WTC11 (cell line): ENCODE measurements around the gene WNT3A. TPM values are rescaled to one million over a fixed set of nuclear protein-coding genes. Genes with fewer than 3 reads are reported as not detected.
A peak's percentile ranks its signal among the peaks of the same experiment; 100 is the strongest.

Experiments
- ATAC-seq: fragments of 200-7000 bp; cut with Tn5 transposase; 2 replicates; pipeline ENCODE4 v1.10.0; 2021; ENCODE audit warnings: mild to moderate bottlenecking, moderate library complexity
- CTCF ChIA-PET: fragments of 300-600 bp; sonication (Branson Sonifier 250); formaldehyde crosslinking; loops from one replicate; lab custom pipeline; 2021; ENCODE audit warnings: antibody characterized with exemption; lab: Charles Lee
- POLR2A ChIA-PET: fragments of 350-600 bp; sonication (Branson Sonifier 250); formaldehyde crosslinking; loops from one replicate; lab custom pipeline; 2021; ENCODE audit warnings: antibody characterized with exemption; lab: Charles Lee
- DNase-seq: peaks from one replicate; pipeline ENCODE4 v3.0.0; 2021; ENCODE audit warnings: low spot score
- H3K27ac Mint-ChIP-seq: 2 replicates; pipeline ENCODE4 v1.8.0; 2021; ENCODE audit warnings: mixed read lengths
- H3K27me3 Mint-ChIP-seq: 2 replicates; pipeline ENCODE4 v1.8.0; 2021; ENCODE audit warnings: low read depth, mild to moderate bottlenecking, moderate library complexity, mixed read lengths
- H3K36me3 Mint-ChIP-seq: 2 replicates; pipeline ENCODE4 v1.8.0; 2021; ENCODE audit warnings: mixed read lengths
- H3K4me1 Mint-ChIP-seq: 2 replicates; pipeline ENCODE4 v1.8.0; 2022; ENCODE audit warnings: mixed read lengths
- H3K4me3 Mint-ChIP-seq: 2 replicates; pipeline ENCODE4 v1.8.0; 2021; ENCODE audit warnings: mild to moderate bottlenecking, moderate library complexity, mixed read lengths
- H3K9me3 Mint-ChIP-seq: 2 replicates; pipeline ENCODE4 v1.8.0; 2021; ENCODE audit warnings: mixed read lengths
- CREM ChIP-seq: sonication (generic); formaldehyde crosslinking; IDR thresholded peaks from 2 replicates; pipeline ENCODE4 v1.8.1; 2022; ENCODE audit warnings: mild to moderate bottlenecking, missing genetic modification reagents, moderate library complexity
- KAT7 ChIP-seq: sonication (generic); formaldehyde crosslinking; IDR thresholded peaks from 2 replicates; pipeline ENCODE4 v1.8.1; 2023; ENCODE audit warnings: missing genetic modification reagents, mild to moderate bottlenecking, borderline replicate concordance
- NFE2L1 ChIP-seq: sonication (generic); formaldehyde crosslinking; IDR thresholded peaks from 2 replicates; pipeline ENCODE4 v1.8.1; 2023; ENCODE audit warnings: missing genetic modification reagents
- NR3C1 ChIP-seq: sonication (generic); formaldehyde crosslinking; conservative IDR thresholded peaks from 2 replicates; pipeline ENCODE4 v1.8.1; 2023; ENCODE audit warnings: low read depth, mild to moderate bottlenecking, missing genetic modification reagents
- RELA ChIP-seq: sonication (generic); formaldehyde crosslinking; IDR thresholded peaks from 2 replicates; pipeline ENCODE4 v1.8.1; 2022; ENCODE audit warnings: missing genetic modification reagents, mild to moderate bottlenecking, borderline replicate concordance
- SMAD4 ChIP-seq: sonication (generic); formaldehyde crosslinking; IDR thresholded peaks from 2 replicates; pipeline ENCODE4 v1.8.0; 2022; ENCODE audit warnings: mild to moderate bottlenecking, missing genetic modification reagents
- ZNF121 ChIP-seq: sonication (generic); formaldehyde crosslinking; IDR thresholded peaks from 2 replicates; pipeline ENCODE4 v1.8.0; 2023; ENCODE audit warnings: missing genetic modification reagents
- ZNF232 ChIP-seq: sonication (generic); formaldehyde crosslinking; IDR thresholded peaks from 2 replicates; pipeline ENCODE4 v1.8.0; 2022; ENCODE audit warnings: mild to moderate bottlenecking, missing genetic modification reagents
- ZNF263 ChIP-seq: sonication (generic); formaldehyde crosslinking; IDR thresholded peaks from 2 replicates; pipeline ENCODE4 v1.8.1; 2022; ENCODE audit warnings: low read depth, mild to moderate bottlenecking, moderate library complexity, missing genetic modification reagents
- total RNA-seq: library from RNA; stranded (reverse); gene quantifications from 3 replicates; pipeline ENCODE4 v1.2.3, GENCODE V29; 2021
- TF ChIP-seq, protein P1 (sequence below): sonication (generic); formaldehyde crosslinking; IDR thresholded peaks from 2 replicates; pipeline ENCODE4 v1.8.1; 2022; ENCODE audit warnings: low read depth, missing genetic modification reagents, borderline replicate concordance
- TF ChIP-seq, protein P2 (sequence below): sonication (generic); formaldehyde crosslinking; IDR thresholded peaks from 2 replicates; pipeline ENCODE4 v1.8.1; 2023; ENCODE audit warnings: mild to moderate bottlenecking, missing genetic modification reagents
- TF ChIP-seq, protein P3 (sequence below): fragments of 250-450 bp; sonication (Bioruptor Pico); IDR thresholded peaks from 2 replicates; pipeline ENCODE4 v2.1.2; 2022; ENCODE audit warnings: mild to moderate bottlenecking, moderate library complexity
- TF ChIP-seq, protein P4 (sequence below): sonication (generic); formaldehyde crosslinking; IDR thresholded peaks from 2 replicates; pipeline ENCODE4 v1.8.0; 2023; ENCODE audit warnings: missing genetic modification reagents
- TF ChIP-seq, protein P5 (sequence below): sonication (generic); formaldehyde crosslinking; conservative IDR thresholded peaks from 2 replicates; pipeline ENCODE4 v1.8.1; 2022; ENCODE audit warnings: mild to moderate bottlenecking, missing genetic modification reagents
- TF ChIP-seq, protein P6 (sequence below): fragments of 200-600 bp; IDR thresholded peaks from 2 replicates; pipeline ENCODE4 v1.8.0; 2022; ENCODE audit warnings: antibody characterized with exemption
- TF ChIP-seq, protein P7 (sequence below): sonication (generic); formaldehyde crosslinking; IDR thresholded peaks from 2 replicates; pipeline ENCODE4 v1.8.1; 2022; ENCODE audit warnings: low read depth, mild to moderate bottlenecking, moderate library complexity, missing genetic modification reagents, borderline replicate concordance
- TF ChIP-seq, protein P8 (sequence below): sonication (generic); formaldehyde crosslinking; IDR thresholded peaks from 2 replicates; pipeline ENCODE4 v1.8.1; 2023; ENCODE audit warnings: mild to moderate bottlenecking, moderate library complexity, missing genetic modification reagents

The WNT3A gene
- total RNA-seq, 1 experiment from 2014 or later = 0.17 TPM

DNA sequence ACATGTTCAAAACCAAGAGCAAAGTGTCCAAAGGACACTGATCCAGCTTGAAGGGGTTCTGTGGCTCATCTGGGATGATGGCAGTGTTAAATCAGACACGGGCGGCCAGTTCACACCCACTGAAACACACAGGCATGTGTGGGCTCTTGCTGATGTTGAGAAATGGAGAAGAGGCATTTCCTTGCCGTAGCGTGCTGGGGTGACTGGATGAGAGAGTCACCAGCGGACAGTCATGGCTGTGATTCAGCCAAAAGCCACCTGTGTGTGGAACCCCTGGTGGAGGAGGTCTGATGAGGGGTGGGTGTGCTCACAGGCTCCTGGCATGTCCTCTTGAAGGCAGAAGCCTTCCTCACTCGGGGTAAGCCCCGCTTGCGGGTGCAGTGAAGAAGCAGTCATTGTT lies 89.1 kb downstream of the WNT3A start:
- DNase-seq (no peak), ATAC-seq (no peak)
- Mint-ChIP-seq H3K9me3 (peaks cover 11% of the 10 kb centered on the region), H3K27ac (peak overlapping the region; percentile 91), H3K4me3 (no peak overlapping the region), H3K36me3 (peaks cover 55% of the 10 kb centered on the region), H3K4me1 (peaks cover 4% of the 10 kb centered on the region), H3K27me3 (no peaks in the 10 kb centered on the region)
- TF ChIP-seq ZNF232 (CRISPR knock-in tag) (no peak), ZNF121 (CRISPR knock-in tag) (no peak), CREM (CRISPR knock-in tag) (no peak), NFE2L1 (CRISPR knock-in tag) (no peak)
- TF ChIP-seq, protein P1, sequence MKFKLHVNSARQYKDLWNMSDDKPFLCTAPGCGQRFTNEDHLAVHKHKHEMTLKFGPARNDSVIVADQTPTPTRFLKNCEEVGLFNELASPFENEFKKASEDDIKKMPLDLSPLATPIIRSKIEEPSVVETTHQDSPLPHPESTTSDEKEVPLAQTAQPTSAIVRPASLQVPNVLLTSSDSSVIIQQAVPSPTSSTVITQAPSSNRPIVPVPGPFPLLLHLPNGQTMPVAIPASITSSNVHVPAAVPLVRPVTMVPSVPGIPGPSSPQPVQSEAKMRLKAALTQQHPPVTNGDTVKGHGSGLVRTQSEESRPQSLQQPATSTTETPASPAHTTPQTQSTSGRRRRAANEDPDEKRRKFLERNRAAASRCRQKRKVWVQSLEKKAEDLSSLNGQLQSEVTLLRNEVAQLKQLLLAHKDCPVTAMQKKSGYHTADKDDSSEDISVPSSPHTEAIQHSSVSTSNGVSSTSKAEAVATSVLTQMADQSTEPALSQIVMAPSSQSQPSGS (CRISPR knock-in tag) = no peak
- TF ChIP-seq, protein P2, sequence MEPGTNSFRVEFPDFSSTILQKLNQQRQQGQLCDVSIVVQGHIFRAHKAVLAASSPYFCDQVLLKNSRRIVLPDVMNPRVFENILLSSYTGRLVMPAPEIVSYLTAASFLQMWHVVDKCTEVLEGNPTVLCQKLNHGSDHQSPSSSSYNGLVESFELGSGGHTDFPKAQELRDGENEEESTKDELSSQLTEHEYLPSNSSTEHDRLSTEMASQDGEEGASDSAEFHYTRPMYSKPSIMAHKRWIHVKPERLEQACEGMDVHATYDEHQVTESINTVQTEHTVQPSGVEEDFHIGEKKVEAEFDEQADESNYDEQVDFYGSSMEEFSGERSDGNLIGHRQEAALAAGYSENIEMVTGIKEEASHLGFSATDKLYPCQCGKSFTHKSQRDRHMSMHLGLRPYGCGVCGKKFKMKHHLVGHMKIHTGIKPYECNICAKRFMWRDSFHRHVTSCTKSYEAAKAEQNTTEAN (CRISPR knock-in tag) = no peak
- TF ChIP-seq, protein P3, sequence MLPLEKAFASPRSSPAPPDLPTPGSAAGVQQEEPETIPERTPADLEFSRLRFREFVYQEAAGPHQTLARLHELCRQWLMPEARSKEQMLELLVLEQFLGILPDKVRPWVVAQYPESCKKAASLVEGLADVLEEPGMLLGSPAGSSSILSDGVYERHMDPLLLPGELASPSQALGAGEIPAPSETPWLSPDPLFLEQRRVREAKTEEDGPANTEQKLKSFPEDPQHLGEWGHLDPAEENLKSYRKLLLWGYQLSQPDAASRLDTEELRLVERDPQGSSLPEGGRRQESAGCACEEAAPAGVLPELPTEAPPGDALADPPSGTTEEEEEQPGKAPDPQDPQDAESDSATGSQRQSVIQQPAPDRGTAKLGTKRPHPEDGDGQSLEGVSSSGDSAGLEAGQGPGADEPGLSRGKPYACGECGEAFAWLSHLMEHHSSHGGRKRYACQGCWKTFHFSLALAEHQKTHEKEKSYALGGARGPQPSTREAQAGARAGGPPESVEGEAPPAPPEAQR (CRISPR knock-in tag) = no peak
- ChIA-PET POLR2A (no interaction called here), CTCF (no interaction called here)

DNA sequence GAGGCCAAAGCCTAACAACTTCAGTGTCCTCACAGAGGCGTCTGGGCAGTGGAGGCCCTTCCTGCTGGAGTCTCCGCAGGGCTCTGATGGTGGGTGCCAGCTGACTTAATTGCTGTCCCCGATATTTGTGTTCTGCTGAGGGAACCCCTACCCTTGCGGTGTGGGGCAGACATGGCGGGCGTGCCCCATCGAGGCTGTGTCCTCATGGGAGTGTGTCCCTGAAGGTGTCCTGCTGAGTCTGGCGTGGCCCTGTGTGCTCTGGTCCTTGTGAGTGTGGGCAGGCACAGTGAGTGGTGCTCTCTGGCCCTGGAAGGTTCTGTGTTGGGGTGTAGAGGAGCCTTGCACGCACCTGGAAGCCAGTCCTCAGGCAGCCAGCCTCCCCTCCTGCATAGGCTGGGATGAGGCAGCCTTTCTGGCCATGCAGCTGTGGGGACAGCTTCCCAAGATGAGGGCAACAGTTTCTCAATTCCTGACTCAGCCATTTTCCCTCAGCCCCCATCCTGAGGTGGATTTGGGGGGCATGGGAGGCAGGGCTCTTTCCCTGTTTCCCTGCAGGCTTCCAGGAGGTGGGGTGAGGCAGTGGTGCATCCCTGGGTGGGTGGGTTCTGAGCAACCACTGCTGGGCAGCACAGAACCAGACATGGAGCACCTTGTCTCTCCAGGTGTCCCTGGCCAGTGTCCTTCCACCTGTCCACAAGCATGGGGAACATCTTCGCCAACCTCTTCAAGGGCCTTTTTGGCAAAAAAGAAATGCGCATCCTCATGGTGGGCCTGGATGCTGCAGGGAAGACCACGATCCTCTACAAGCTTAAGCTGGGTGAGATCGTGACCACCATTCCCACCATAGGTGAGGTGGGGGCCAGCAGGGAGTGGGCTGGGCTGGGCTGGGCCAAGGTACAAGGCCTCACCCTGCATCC lies 89.9 kb downstream of the WNT3A start:
- ChIA-PET CTCF (interaction anchor here (1.0 to 1.2 kb wide), 2 partner anchors 91 to 97 kb away, joined by 4 to 5 read pairs; no protein-coding TSS in a partner anchor), POLR2A (no interaction called here)
- TF ChIP-seq, protein P4, sequence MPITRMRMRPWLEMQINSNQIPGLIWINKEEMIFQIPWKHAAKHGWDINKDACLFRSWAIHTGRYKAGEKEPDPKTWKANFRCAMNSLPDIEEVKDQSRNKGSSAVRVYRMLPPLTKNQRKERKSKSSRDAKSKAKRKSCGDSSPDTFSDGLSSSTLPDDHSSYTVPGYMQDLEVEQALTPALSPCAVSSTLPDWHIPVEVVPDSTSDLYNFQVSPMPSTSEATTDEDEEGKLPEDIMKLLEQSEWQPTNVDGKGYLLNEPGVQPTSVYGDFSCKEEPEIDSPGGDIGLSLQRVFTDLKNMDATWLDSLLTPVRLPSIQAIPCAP (CRISPR knock-in tag) = no peak
- TF ChIP-seq, protein P5, sequence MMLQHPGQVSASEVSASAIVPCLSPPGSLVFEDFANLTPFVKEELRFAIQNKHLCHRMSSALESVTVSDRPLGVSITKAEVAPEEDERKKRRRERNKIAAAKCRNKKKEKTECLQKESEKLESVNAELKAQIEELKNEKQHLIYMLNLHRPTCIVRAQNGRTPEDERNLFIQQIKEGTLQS (CRISPR knock-in tag) = no peak
- TF ChIP-seq, protein P6, sequence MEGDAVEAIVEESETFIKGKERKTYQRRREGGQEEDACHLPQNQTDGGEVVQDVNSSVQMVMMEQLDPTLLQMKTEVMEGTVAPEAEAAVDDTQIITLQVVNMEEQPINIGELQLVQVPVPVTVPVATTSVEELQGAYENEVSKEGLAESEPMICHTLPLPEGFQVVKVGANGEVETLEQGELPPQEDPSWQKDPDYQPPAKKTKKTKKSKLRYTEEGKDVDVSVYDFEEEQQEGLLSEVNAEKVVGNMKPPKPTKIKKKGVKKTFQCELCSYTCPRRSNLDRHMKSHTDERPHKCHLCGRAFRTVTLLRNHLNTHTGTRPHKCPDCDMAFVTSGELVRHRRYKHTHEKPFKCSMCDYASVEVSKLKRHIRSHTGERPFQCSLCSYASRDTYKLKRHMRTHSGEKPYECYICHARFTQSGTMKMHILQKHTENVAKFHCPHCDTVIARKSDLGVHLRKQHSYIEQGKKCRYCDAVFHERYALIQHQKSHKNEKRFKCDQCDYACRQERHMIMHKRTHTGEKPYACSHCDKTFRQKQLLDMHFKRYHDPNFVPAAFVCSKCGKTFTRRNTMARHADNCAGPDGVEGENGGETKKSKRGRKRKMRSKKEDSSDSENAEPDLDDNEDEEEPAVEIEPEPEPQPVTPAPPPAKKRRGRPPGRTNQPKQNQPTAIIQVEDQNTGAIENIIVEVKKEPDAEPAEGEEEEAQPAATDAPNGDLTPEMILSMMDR = no peak
- TF ChIP-seq SMAD4 (CRISPR knock-in tag) (no peak), NR3C1 (CRISPR knock-in tag) (no peak), KAT7 (CRISPR knock-in tag) (no peak), ZNF263 (CRISPR knock-in tag) (no peak), RELA (CRISPR knock-in tag) (no peak)
- TF ChIP-seq, protein P7, sequence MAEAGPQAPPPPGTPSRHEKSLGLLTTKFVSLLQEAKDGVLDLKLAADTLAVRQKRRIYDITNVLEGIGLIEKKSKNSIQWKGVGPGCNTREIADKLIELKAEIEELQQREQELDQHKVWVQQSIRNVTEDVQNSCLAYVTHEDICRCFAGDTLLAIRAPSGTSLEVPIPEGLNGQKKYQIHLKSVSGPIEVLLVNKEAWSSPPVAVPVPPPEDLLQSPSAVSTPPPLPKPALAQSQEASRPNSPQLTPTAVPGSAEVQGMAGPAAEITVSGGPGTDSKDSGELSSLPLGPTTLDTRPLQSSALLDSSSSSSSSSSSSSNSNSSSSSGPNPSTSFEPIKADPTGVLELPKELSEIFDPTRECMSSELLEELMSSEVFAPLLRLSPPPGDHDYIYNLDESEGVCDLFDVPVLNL = no peak
- TF ChIP-seq, protein P8, sequence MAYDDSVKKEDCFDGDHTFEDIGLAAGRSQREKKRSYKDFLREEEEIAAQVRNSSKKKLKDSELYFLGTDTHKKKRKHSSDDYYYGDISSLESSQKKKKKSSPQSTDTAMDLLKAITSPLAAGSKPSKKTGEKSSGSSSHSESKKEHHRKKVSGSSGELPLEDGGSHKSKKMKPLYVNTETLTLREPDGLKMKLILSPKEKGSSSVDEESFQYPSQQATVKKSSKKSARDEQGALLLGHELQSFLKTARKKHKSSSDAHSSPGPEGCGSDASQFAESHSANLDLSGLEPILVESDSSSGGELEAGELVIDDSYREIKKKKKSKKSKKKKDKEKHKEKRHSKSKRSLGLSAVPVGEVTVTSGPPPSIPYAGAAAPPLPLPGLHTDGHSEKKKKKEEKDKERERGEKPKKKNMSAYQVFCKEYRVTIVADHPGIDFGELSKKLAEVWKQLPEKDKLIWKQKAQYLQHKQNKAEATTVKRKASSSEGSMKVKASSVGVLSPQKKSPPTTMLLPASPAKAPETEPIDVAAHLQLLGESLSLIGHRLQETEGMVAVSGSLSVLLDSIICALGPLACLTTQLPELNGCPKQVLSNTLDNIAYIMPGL (CRISPR knock-in tag) = no peak
- TF ChIP-seq, protein P2 (CRISPR knock-in tag) = no peak
- Mint-ChIP-seq H3K4me3 (no peak overlapping the region), H3K27me3 (no peaks in the 10 kb centered on the region), H3K27ac (no peak overlapping the region), H3K9me3 (peaks cover 11% of the 10 kb centered on the region), H3K4me1 (peaks cover 7% of the 10 kb centered on the region), H3K36me3 (peaks cover 53% of the 10 kb centered on the region)
- ATAC-seq (no peak), DNase-seq (no peak)
